HCT116 (cell line): ENCODE results near the gene ACOXL. TPM values are rescaled to one million over a fixed set of nuclear protein-coding genes. Genes with fewer than 3 reads are reported as not detected.

Experiments
- ATAC-seq: fragments of 200-7000 bp; cut with Tn5 transposase; 2 replicates; pipeline ENCODE4 v1.9.1; 2020; ENCODE audit warnings: mild to moderate bottlenecking, moderate library complexity
- BruUV-seq: library from RNA; stranded (reverse); fragments of 400-500 nt; replicated peaks from 2 replicates; lab custom pipeline; 2021; lab: Mats Ljungman, UMichigan
- CTCF ChIA-PET: fragments of 300-600 bp; sonication (Branson Sonifier 250); formaldehyde crosslinking; loops from one replicate; lab custom pipeline; 2021; ENCODE audit warnings: antibody characterized with exemption; lab: Charles Lee
- POLR2A ChIA-PET: fragments of 300-600, 350-600 bp; sonication (Branson Sonifier 250); formaldehyde crosslinking; loops from one replicate; lab custom pipeline; 2021; ENCODE audit warnings: antibody characterized with exemption; lab: Charles Lee
- RAD21 ChIA-PET, 2 experiments: fragments of 300-600 bp; sonication (Branson Sonifier 250); formaldehyde crosslinking; loops; one replicate each; lab custom pipeline; 2023; ENCODE audit warnings: low total read pairs in 2 of 2; ENCODE audit not compliant: uncharacterized antibody in 2 of 2, unreplicated experiment in 2 of 2, low non-redundant PET in 1 of 2; lab: Charles Lee
- DNase-seq: peaks from one replicate; pipeline ENCODE4 v3.0.0-alpha.2; 2010; ENCODE audit warnings: low read depth, low spot score
- H2AFZ ChIP-seq: fragments of 200-600 bp; shearing (Covaris generic), sonication (generic); 2 replicates; pipeline ENCODE4 v1.6.1; 2017; ENCODE audit warnings: low read depth, mixed run types, mixed read lengths, antibody characterized with exemption, low read length; ENCODE audit not compliant: poor library complexity, severe bottlenecking
- H3K27ac ChIP-seq: 2 replicates; pipeline ENCODE4 v1.5.1; 2012; ENCODE audit warnings: low read depth, low read length
- H3K27me3 ChIP-seq: fragments of 200-600 bp; sonication (generic); 2 replicates; pipeline ENCODE4 v1.6.1; 2016; ENCODE audit warnings: mixed run types, low read length, mixed read lengths; ENCODE audit not compliant: insufficient read depth
- H3K36me3 ChIP-seq, 2 experiments: fragments of 200-500 bp in 1 of 2; fragments of 200-600 bp in 1 of 2; sonication (Bioruptor generic) in 1 of 2; sonication (generic) in 1 of 2; 2 replicates each; pipeline versions ENCODE4 v1.5.1 to v1.6.1; 2014 to 2016; ENCODE audit warnings: low read length in 2 of 2, inconsistent platforms in 1 of 2, mixed read lengths in 1 of 2, mixed run types in 1 of 2; ENCODE audit not compliant: insufficient read depth in 2 of 2, control insufficient read depth in 1 of 2
- H3K4me1 ChIP-seq, 2 experiments: fragments of 200-600 bp in 1 of 2; sonication (generic) in 1 of 2; 2 replicates each; pipeline versions ENCODE4 v1.5.1 to v1.6.1; 2012 to 2017; ENCODE audit warnings: low read length in 2 of 2, inconsistent platforms in 1 of 2, mild to moderate bottlenecking in 1 of 2, mixed read lengths in 1 of 2, mixed run types in 1 of 2, moderate library complexity in 1 of 2; ENCODE audit not compliant: insufficient read depth in 2 of 2, control insufficient read depth in 1 of 2
- H3K4me2 ChIP-seq: fragments of 200-600 bp; sonication (generic); 2 replicates; pipeline ENCODE4 v1.6.1; 2017; ENCODE audit warnings: mixed run types, low read length, mixed read lengths
- H3K4me3 ChIP-seq, 2 experiments: fragments of 200-600 bp in 1 of 2; sonication (generic) in 1 of 2; replicated peaks in 1 of 2; 2 replicates each; pipeline ENCODE4 v1.5.1; 2011 to 2016; ENCODE audit warnings: low read length in 2 of 2, control low read depth in 1 of 2, low read depth in 1 of 2, mild to moderate bottlenecking in 1 of 2, mixed read lengths in 1 of 2, mixed run types in 1 of 2
- H3K79me2 ChIP-seq: fragments of 200-600 bp; sonication (generic); 2 replicates; pipeline ENCODE4 v1.6.1; 2017; ENCODE audit warnings: mild to moderate bottlenecking, mixed run types, low read length, moderate library complexity, mixed read lengths; ENCODE audit not compliant: insufficient read depth
- H3K9ac ChIP-seq: fragments of 200-600 bp; sonication (generic); 2 replicates; pipeline ENCODE4 v1.6.1; 2016; ENCODE audit warnings: low read length, mixed read lengths
- H3K9me2 ChIP-seq: fragments of 200-600 bp; sonication (generic), shearing (Covaris generic); 2 replicates; pipeline ENCODE4 v1.6.1; 2017; ENCODE audit warnings: mixed run types, mild to moderate bottlenecking, moderate library complexity; ENCODE audit not compliant: insufficient read depth
- H3K9me3 ChIP-seq, 2 experiments: fragments of 200-500 bp in 1 of 2; fragments of 200-600 bp in 1 of 2; sonication (Bioruptor generic) in 1 of 2; sonication (generic) in 1 of 2; 2 replicates each; pipeline ENCODE4 v1.6.1; 2014 to 2017; ENCODE audit warnings: low read length in 2 of 2, mixed read lengths in 2 of 2, inconsistent platforms in 1 of 2, low read depth in 1 of 2, mild to moderate bottlenecking in 1 of 2, mixed run types in 1 of 2, moderate library complexity in 1 of 2; ENCODE audit not compliant: control insufficient read depth in 1 of 2, insufficient read depth in 1 of 2
- H4K20me1 ChIP-seq: fragments of 200-600 bp; sonication (generic), shearing (Covaris generic); 2 replicates; pipeline ENCODE4 v1.6.1; 2017; ENCODE audit warnings: mixed run types, mild to moderate bottlenecking, moderate library complexity; ENCODE audit not compliant: insufficient read depth
- ATF3 ChIP-seq: IDR thresholded peaks from 2 replicates; pipeline ENCODE4 v1.6.1; 2012
- EGR1 ChIP-seq: IDR thresholded peaks from 2 replicates; pipeline ENCODE4 v1.6.1; 2012; ENCODE audit warnings: low read depth
- FOSL1 ChIP-seq: IDR thresholded peaks from 2 replicates; pipeline ENCODE4 v1.6.1; 2012; ENCODE audit warnings: low read depth
- SIN3A ChIP-seq: IDR thresholded peaks from 2 replicates; pipeline ENCODE4 v1.6.1; 2012; ENCODE audit warnings: low read depth
- SP1 ChIP-seq: IDR thresholded peaks from 2 replicates; pipeline ENCODE4 v1.6.1; 2012; ENCODE audit warnings: low read depth
- YY1 ChIP-seq: IDR thresholded peaks from 2 replicates; pipeline ENCODE4 v1.6.1; 2011; ENCODE audit warnings: low read length, low read depth, moderate library complexity, mild to moderate bottlenecking; ENCODE audit not compliant: insufficient replicate concordance; ENCODE audit errors: extremely low read depth
- ZBTB33 ChIP-seq: IDR thresholded peaks from 2 replicates; pipeline ENCODE4 v1.6.1; 2011; ENCODE audit warnings: mild to moderate bottlenecking, low read length, moderate library complexity; ENCODE audit not compliant: insufficient replicate concordance; ENCODE audit errors: extremely low read depth
- ZFX ChIP-seq: fragments of 450-650 bp; IDR thresholded peaks from 2 replicates; pipeline ENCODE4 v1.6.1; 2017
- intact Hi-C: fragments of 100-400 bp; cut with micrococcal nuclease; formaldehyde crosslinking; loops from 2 replicates; pipeline ENCODE4 v1.10.0; 2022
- total RNA-seq: library from RNA; stranded (reverse); gene quantifications from one replicate; pipeline ENCODE4 v1.2.1, GENCODE V29; 2021; ENCODE audit not compliant: unreplicated experiment
- TF ChIP-seq, protein P1 (sequence below): IDR thresholded peaks from 2 replicates; pipeline ENCODE4 v1.6.1; 2012
- TF ChIP-seq, protein P2 (sequence below): IDR thresholded peaks from 2 replicates; pipeline ENCODE4 v1.6.1; 2012; ENCODE audit warnings: low read depth

The ACOXL gene
- total RNA-seq, 1 experiment from 2014 or later: 5.5 TPM

DNA sequence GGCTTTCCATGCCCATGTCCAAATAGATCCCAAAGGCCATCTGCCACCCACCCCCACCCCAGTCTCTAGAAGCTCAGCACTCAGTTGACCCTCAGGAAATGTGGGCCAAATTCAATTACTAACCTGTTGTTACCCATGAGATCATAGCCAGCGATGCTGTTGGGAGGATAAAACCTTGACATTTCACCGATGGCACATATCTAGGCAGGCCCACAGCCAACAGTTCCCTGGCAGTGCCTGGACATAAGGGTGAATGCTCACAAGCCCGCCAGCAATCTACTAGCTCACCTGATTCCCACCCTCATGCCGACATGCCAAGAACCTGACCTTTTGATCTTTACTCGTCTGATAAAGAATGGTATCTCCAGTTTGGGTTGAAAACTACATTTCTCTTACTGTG is 11.8 kb upstream of the ACOXL start:
- H3K36me3 ChIP-seq: no peaks in the 10 kb centered on the region
- H3K4me2 ChIP-seq: no peak overlapping the region
- no TSS peak for BruUV-seq
- CTCF ChIA-PET: no interaction called here
- intact Hi-C loops: no loop called here
- TF ChIP-seq FOSL1: no peak
- TF ChIP-seq, protein P1, sequence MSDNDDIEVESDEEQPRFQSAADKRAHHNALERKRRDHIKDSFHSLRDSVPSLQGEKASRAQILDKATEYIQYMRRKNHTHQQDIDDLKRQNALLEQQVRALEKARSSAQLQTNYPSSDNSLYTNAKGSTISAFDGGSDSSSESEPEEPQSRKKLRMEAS: no peak
- no peak for TF ChIP-seq ZFX
- TF ChIP-seq YY1: no peak
- no peak for TF ChIP-seq SIN3A
- no peak for TF ChIP-seq SP1
- no peak for TF ChIP-seq EGR1
- TF ChIP-seq, protein P2, sequence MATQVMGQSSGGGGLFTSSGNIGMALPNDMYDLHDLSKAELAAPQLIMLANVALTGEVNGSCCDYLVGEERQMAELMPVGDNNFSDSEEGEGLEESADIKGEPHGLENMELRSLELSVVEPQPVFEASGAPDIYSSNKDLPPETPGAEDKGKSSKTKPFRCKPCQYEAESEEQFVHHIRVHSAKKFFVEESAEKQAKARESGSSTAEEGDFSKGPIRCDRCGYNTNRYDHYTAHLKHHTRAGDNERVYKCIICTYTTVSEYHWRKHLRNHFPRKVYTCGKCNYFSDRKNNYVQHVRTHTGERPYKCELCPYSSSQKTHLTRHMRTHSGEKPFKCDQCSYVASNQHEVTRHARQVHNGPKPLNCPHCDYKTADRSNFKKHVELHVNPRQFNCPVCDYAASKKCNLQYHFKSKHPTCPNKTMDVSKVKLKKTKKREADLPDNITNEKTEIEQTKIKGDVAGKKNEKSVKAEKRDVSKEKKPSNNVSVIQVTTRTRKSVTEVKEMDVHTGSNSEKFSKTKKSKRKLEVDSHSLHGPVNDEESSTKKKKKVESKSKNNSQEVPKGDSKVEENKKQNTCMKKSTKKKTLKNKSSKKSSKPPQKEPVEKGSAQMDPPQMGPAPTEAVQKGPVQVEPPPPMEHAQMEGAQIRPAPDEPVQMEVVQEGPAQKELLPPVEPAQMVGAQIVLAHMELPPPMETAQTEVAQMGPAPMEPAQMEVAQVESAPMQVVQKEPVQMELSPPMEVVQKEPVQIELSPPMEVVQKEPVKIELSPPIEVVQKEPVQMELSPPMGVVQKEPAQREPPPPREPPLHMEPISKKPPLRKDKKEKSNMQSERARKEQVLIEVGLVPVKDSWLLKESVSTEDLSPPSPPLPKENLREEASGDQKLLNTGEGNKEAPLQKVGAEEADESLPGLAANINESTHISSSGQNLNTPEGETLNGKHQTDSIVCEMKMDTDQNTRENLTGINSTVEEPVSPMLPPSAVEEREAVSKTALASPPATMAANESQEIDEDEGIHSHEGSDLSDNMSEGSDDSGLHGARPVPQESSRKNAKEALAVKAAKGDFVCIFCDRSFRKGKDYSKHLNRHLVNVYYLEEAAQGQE: no peak
- no peak for TF ChIP-seq ATF3
- no peak for TF ChIP-seq ZBTB33
- H3K9me2 ChIP-seq: no peaks in the 10 kb centered on the region
- no peak overlapping the region for H3K9ac ChIP-seq
- H3K27me3 ChIP-seq: no peaks in the 10 kb centered on the region
- no peak for ATAC-seq
- H3K79me2 ChIP-seq: no peaks in the 10 kb centered on the region
- no peak for DNase-seq
- H3K4me3 ChIP-seq: no peak overlapping the region
- no peaks in the 10 kb centered on the region for H4K20me1 ChIP-seq
- H3K9me3 ChIP-seq: no peaks in the 10 kb centered on the region
- no peaks in the 10 kb centered on the region for H3K4me1 ChIP-seq
- no peak overlapping the region for H2AFZ ChIP-seq
- RAD21 ChIA-PET: no interaction called here
- POLR2A ChIA-PET: no interaction called here
- H3K27ac ChIP-seq: no peak overlapping the region
